CD4-positive, alpha-beta T cell treated with Interleukin-4 for 1 hour (primary cell): ENCODE results near the gene CSF1R.
"Not testable (repeated sequence)": the region's sequence is repeated elsewhere in the genome, so short reads cannot be mapped to it uniquely, and the experiment has no call there.

ENCODE experiments used
- DNase-seq, 2 donors: peaks; one replicate each; pipeline ENCODE4 v3.0.0-alpha.2; 2020 to 2022

Gene CSF1R

GRCh38 chr5:150053713-150054392 is 32.5 kb downstream of the CSF1R start:
- DNase-seq = no peak

- peak in 1 of 2 donors; percentile 37 for DNase-seq
These were observed 33.2 kb downstream of the CSF1R start for GRCh38 chr5:150052956-150053712.

- DNase-seq = no peak
These were observed 34.0 kb downstream of the CSF1R start for GRCh38 chr5:150052226-150052955.

- no peak for DNase-seq
These were observed 34.6 kb downstream of the CSF1R start for GRCh38 chr5:150051657-150052195.

GRCh38 chr5:150050172-150050811 is 36.1 kb downstream of the CSF1R start:
- not testable (repeated sequence) for DNase-seq

- DNase-seq = peak in 1 of 2 donors; percentile 53
These were observed 40.3 kb downstream of the CSF1R start for GRCh38 chr5:150046031-150046430.

GRCh38 chr5:150045549-150045948 is 40.8 kb downstream of the CSF1R start:
- DNase-seq = no peak

- DNase-seq = no peak
These were observed 41.6 kb downstream of the CSF1R start for GRCh38 chr5:150044712-150045111.

GRCh38 chr5:150044329-150044681 is 42.0 kb downstream of the CSF1R start:
- no peak for DNase-seq

GRCh38 chr5:150043657-150044328 is 42.6 kb downstream of the CSF1R start:
- DNase-seq = no peak

- DNase-seq = no peak
These were observed 43.9 kb downstream of the CSF1R start for GRCh38 chr5:150042459-150042858.

GRCh38 chr5:150038547-150038946 is 47.8 kb downstream of the CSF1R start:
- DNase-seq = no peak

GRCh38 chr5:150036513-150036912 is 49.8 kb downstream of the CSF1R start:
- DNase-seq = no peak

- DNase-seq = no peak
These were observed 51.0 kb downstream of the CSF1R start for GRCh38 chr5:150035139-150035895.

GRCh38 chr5:150034662-150035061 is 51.7 kb downstream of the CSF1R start:
- DNase-seq = no peak

- DNase-seq = no peak
These were observed 53.0 kb downstream of the CSF1R start for GRCh38 chr5:150033334-150033733.

- not testable (repeated sequence) for DNase-seq
These were observed 58.3 kb downstream of the CSF1R start for GRCh38 chr5:150028047-150028446.

- DNase-seq = no peak
These were observed 59.6 kb downstream of the CSF1R start for GRCh38 chr5:150026682-150027172.

- DNase-seq = no peak
These were observed 61.9 kb downstream of the CSF1R start for GRCh38 chr5:150024346-150024984.

GRCh38 chr5:150023136-150023535 is 63.2 kb downstream of the CSF1R start:
- no peak for DNase-seq

GRCh38 chr5:150022681-150023080 is 63.7 kb downstream of the CSF1R start:
- no peak for DNase-seq
